NCI-H526 treated with DMSO at 0.1 percent for 48 hours (cell line): ENCODE measurements around the gene BORCS5.

ENCODE experiments used
- DNase-seq: peaks from one replicate; lab custom pipeline; 2025; lab: John Stamatoyannopoulos, UW

The BORCS5 gene

DNA sequence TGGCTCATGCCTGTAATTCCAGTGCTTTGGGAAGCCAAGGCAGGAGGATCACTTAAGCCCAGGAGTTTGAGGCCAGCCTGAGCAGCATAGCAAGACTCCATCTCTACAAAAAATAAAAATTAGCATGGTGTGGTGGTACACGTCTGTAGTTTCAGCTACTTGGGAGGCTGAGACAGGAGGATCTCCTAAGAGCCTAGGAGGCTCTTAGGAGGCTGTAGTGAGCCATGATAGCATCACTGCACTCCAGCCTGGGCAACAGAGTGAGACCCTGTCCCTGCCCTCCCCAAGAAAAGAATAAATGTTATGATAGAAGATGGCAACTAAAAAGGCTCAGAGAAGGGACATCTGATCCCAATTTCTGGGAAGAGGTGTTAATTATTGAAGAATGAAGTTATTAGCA, 3.6 kb upstream of the BORCS5 start:
- DNase-seq = no peak

- DNase-seq = no peak
Observed at GRCh38 chr12:12353807-12354206, 3.1 kb upstream of the BORCS5 start.

GRCh38 chr12:12356467-12356895, 397 bp upstream of the BORCS5 start:
- no peak for DNase-seq

DNA sequence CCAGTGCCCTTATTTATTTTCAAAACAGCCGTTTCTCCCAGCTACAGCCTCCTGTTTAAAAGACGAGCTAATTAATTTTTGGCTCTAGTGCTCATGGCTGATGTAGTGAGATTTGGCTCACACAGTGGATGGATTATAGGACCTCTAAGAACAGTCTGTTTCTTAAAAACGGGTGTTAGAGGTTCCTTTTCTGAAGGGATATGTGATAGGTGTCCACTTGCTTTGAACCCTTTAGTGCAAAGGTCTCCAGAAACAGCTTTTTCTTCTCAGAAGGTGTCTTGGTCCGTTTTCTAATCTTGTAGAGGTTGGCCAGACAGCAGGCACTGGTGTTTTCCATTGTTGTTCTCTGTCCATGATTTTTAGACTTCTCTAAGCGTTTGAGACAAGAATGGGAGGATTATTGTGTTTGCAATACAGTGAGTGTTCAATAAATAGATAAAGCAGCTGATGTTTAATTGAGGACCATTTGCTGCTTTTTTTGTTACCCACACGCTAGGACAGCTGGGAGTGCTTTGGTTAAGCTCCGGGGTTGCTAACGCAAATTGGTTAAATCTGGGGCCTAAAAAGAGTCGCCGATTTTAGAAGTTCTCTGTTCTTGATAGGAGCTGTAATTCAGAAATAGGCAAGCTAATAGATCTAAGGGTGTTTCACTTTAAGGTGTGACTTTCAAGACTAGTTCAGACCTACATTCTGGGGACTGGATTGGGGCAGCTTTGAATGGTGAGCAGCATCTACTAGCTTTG, 1.0 kb downstream of the BORCS5 start:
- no peak for DNase-seq

GRCh38 chr12:12358528-12358927, 1.6 kb downstream of the BORCS5 start:
- no peak for DNase-seq

DNA sequence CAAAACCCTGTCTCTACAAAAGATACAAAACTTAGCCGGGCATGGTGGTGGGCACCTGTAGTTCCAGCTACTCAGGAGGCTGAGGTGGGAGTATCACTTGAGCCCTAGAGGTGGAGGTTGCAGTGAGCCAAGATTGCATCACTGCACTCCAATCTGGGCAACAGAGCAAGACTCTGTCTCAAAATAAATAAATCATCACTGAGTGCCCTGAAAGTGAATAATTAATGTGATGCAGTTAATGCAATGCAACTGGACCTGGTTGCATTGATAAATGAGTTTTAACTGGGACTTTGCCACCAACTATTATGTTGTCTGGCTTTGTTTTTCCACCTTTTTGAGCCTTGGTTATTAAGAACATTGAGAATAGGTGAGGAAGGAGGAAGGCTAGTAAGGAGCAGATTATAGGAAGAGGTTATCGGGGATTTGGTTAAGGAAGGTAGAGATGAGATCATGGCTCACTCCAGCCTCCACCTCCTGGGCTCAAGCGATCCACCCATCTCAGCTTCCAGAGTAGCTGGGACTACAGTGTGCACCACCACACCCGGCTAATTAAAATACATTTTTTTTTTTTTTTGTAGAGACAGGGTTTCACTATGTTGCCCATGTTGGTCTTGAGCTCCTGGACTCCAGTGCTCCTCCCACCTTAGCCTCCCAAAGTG, 8.0 kb downstream of the BORCS5 start:
- DNase-seq = no peak

GRCh38 chr12:12365446-12365802, 8.5 kb downstream of the BORCS5 start:
- no peak for DNase-seq

- peak; percentile 28 for DNase-seq
Observed at GRCh38 chr12:12365931-12366431, 9.1 kb downstream of the BORCS5 start.

DNA sequence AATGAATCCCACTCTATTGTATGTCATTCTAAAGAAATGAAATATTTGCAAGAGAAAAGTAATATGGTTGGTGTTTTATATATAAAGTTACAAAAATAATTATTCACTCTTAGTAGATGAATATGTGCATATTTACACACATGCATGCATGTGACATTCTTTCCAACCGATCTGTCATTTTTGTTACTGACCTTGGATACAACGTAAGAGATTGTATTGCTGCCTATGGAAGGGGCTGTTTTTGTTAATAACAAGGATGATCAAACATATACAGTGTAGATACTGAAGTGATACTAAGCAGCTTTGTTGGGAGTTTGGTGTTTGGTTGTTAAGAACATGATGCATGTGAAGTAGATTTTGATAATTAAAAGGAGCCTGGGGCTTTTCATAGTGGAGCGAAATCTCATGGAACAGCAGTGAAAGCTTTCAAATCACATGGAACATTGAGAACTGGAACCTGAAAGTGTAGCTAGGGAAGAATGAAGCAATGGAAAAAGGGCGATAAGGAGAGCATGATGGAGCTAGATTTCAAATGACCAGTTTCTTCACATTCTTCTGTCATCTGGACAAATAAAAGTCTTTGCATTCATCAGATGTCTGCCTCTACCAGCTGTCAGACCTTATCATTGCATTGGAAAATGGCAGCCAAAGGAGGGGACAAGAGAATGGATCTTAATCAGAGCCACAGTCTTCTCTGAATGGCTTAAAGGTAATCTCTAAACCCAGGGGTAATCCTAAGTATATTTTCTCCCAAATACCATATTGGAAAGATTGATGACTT, 10.0 kb downstream of the BORCS5 start:
- no peak for DNase-seq

GRCh38 chr12:12367482-12367998, 10.7 kb downstream of the BORCS5 start:
- no peak for DNase-seq

DNA sequence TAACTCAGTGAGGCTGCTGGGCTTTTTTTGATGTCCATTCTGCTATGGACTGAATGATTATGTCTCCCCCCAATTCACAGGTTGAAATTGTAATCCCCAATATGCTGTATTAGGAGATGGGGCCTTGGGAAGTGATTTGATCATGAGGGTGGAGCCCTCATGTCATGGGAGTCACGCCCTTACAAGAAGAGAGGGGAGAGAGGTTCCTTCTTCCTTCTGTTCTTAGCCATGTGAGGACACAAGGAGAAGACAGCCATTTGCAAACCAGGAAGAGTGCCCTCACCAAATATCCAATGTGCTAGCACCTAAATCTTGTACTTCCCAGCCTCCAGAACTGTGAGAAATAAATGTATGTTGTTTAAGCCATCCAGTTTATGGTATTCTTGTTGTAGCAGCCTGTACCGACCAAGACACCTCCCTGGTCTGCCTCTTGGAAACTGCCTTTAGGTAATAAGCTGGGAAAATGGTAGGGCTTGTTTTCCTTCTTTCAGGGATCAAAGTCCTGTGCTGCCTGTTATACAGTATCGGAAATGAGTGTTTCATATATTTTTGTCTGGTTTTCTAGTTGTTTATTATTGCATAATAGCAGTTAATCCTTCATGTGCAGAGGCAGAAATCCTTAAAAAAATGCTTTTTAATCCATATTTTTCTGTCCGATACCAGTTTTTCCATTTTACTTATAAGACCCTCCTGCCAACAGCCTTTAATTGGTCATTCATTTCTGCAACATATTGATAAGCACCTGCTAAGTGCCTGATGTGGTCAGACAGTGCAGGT, 16.3 kb downstream of the BORCS5 start:
- no peak for DNase-seq

GRCh38 chr12:12376646-12377448, 20.0 kb downstream of the BORCS5 start:
- peak; percentile 75 for DNase-seq

DNA sequence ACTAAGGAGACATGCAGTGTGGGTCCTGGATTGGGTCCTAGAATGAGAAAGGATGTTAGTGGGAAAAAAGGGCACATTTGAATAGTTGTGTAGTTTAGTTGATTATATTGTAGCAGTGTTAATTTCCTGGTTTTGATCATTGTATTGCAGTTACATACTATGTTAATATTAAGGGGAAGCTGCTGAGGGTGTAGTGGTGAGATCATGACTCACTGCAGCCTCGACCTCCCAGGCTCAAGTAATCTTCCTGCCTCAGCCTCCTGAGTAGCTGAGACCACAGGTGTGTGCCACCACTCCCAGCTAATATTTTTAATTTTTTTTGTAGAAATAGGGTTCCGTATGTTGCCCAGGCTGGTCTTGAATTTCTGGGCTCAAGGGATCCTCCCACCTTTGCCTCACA, 21.7 kb downstream of the BORCS5 start:
- DNase-seq = no peak

DNA sequence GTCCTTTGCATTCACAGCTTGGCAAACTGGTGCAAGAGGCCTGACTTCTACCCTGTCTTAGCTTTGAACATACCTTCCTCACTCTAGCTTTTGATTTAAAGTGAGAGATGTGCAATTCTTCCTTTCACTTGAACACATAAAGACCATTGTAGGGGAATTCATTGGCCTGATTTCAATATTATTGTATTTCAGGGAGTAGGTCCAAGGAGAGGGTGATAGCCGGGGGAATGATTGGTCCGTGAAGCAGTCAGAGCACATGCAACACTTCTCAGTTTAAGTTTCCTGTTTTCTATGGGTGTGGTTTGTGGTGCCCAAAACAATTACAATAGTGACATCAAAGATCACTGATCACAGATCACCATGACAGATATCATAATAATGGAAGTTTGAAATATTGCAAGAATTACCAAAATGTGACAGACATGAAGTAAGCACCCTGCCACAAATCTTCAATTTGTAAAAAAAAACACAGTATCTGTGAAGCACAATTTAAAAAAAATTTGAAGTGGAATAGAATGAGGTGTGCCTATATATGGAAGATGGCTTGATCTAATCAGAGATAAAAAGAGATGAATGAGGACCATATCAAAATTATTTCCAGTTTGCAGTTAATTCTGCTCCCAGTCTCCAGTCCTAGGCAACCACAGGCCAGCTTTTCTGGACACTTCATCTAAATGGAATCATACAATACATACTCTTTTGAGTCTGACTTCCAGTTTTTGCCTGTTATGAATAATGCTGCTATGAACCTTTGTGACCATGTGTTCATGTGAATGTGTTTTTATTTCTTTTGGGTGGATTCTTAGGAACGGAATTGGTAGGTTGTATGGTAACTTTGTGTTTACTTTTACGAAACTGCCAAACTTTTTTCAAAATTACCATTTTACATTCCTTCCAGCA, 23.2 kb downstream of the BORCS5 start:
- DNase-seq = no peak

GRCh38 chr12:12380949-12381593, 24.2 kb downstream of the BORCS5 start:
- DNase-seq = no peak

GRCh38 chr12:12381982-12382381, 25.1 kb downstream of the BORCS5 start:
- no peak for DNase-seq

DNA sequence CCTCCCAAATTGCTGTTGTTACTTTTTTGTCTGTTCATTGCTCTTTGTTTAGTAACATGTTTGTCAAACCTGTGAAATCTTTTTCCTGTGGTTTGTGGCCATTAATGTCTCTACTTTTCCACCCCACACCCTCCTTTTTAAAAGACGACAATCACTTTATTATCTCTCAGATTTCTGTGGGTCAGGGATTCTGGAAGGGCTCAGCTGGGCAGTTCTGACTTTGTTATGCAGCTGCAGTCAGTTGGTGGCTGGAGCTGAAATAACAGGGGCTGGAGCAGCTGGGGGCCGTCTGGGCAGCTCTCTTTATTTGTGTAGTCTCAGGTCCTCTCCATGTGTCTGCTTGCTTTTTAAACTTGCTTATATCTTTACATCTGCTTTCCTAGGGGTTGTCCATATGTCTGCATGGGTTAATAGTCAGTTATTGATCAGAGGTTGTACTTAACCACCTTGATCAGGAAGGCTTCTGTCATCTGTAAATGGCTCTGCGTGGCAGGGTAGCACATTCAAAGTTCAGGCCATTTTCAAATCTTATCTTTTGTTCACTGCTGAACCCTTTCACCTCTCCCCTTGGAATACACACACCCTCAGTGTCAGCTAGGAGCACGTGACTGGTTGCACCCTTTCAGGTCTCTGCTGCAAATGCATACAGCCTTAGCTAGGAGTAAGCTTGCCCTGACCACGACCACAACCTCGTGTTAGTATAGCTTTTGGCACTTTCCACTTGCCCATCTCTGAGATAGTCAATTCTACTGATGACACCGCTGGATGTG, 27.9 kb downstream of the BORCS5 start:
- no peak for DNase-seq

- no peak for DNase-seq
Observed at GRCh38 chr12:12387501-12387900, 30.6 kb downstream of the BORCS5 start.

DNA sequence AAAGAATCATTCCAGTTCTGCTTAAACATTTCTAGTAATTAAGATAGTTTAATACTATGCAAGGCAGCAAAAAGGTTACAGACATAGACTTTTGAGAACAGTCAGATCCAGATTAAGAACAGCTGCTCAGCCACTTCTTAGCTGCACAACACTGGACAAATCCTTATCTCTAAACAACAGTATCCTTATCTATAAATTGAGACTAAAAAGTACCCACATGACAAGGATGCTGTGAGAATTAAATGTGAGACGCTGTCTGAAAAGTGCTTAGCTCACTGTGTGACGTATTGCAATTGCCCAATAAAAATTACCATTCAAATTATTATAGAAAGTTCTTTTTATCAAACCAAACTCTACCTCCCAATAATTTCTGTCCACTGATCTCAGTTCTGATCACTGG, 35.5 kb downstream of the BORCS5 start:
- DNase-seq = no peak
